GM12873 (cell line): ENCODE results near the gene MATCAP1.

ENCODE experiments used
- TF ChIP-seq, protein P1 (sequence below): IDR thresholded peaks from 2 replicates; pipeline ENCODE4 v1.5.1; 2012; ENCODE audit warnings: low read depth, mild to moderate bottlenecking, moderate library complexity, low read length, control low read depth; ENCODE audit not compliant: insufficient read depth; ENCODE audit errors: missing control alignments

The MATCAP1 gene

GRCh38 chr16:67149276-67150046, 34.3 kb downstream of the MATCAP1 start:
- TF ChIP-seq, protein P1, sequence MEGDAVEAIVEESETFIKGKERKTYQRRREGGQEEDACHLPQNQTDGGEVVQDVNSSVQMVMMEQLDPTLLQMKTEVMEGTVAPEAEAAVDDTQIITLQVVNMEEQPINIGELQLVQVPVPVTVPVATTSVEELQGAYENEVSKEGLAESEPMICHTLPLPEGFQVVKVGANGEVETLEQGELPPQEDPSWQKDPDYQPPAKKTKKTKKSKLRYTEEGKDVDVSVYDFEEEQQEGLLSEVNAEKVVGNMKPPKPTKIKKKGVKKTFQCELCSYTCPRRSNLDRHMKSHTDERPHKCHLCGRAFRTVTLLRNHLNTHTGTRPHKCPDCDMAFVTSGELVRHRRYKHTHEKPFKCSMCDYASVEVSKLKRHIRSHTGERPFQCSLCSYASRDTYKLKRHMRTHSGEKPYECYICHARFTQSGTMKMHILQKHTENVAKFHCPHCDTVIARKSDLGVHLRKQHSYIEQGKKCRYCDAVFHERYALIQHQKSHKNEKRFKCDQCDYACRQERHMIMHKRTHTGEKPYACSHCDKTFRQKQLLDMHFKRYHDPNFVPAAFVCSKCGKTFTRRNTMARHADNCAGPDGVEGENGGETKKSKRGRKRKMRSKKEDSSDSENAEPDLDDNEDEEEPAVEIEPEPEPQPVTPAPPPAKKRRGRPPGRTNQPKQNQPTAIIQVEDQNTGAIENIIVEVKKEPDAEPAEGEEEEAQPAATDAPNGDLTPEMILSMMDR: peak; percentile 1

- TF ChIP-seq, protein P1: no peak
Observed at GRCh38 chr16:67148656-67149275, 35.0 kb downstream of the MATCAP1 start.

DNA sequence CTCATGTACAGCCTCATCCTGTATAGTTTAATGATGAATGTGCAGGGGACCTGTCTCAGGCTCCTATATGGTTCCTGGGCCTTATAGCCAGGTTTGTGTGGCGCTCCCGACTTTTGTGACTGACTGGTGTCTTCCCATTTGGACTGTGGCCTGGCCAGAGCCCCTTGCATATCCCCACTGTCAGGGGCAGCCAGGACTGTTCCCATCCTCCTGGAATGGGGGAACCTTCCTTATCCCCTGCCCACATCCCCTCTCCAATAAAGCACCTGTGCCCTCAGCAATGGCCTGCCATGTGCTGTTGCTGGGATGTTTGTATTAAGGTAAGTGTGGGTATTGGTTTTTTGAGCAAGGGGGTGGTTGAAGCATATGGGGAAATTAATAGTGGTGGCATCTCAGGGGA, 35.5 kb downstream of the MATCAP1 start:
- TF ChIP-seq, protein P1: no peak

DNA sequence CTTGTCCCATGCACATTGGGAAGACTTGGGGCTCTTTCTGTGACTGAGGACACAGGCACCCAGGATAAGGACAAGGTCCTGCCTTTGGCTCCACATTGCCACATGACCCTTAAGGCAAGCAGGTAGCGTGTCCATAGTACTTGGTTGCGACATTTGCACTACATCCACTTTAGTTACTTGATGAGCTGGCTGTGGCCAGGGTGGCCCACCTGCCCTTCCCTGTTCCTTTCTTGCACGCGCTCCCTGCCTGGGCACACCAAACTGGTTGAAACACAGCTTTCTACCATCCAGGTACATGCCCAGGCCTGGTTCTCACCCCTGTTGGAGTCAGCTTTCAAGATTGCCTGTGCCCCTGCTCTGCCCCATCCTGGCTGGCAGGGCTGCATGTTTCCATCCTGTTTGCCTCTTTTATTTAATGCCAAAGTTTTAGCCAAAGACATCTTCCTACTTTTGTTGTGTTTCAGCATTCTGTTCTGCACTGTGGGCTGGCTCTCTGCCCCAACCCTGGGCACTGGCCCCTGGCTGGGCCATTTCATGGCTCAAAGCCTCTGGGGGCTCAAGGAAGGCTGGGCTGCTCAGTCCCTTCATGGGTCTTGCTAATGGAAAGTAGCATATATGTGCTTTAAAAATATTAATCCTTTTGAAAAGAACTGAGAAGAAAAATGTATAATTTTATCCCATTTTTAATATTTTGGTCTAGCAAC, 36.2 kb downstream of the MATCAP1 start:
- TF ChIP-seq, protein P1: no peak

DNA sequence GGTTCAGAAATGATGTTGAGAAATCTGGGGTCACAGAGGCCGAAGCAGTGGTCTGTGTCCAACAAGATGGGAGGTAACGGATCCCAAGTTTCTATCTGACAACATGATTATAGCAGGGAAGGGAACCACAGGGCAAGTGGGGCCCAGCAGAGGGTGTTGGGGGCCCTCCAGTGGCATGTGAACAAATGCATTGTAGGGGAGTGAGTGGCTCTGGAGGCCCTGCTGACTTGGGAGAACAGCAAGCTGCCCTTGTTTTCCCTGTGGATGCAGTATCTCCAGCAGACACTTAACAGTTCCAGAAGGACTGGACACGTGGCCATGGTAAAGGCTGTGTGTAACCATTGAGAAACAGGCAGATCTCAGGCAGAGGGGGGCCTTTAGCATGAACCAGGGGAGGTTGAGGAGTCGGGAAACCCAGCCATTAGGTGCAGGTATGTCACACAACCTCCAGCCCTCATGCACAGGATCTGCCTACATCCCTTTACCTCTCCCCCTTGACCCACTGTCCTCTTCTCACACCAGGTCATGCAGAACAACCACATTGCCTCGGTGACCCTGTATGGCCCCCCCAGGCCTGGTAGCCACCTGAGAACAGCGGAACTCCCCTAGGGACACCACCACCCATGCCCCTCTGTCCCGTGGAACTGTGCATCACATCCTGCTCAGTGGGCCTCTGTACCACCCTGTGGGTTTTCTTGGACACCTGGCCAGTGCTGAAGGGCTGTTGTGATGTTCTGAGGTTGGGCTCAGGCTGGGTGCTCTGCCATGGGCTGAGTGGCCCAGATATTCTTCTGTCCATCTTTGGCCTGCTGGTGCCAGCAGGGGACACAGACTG, 37.0 kb downstream of the MATCAP1 start:
- TF ChIP-seq, protein P1: no peak

DNA sequence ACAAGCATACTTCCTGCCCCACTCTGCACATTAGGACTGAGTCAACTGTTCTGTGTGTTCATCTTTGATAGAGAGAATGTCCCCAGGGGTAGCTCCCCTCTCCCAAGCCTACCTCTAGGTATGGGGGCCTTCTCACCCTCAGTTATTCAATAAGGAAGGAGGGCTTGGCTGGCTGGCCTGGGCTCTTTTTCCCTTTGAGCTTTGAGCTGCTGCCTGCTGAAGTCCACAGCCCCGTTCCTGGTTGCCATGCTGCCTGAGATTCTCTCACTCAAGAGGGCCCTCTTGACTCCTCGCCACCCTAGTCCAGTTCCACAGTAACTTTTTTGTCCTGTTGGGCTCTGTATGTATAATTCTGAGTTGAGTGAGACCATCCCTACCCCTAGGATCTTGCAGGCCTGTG, 38.0 kb downstream of the MATCAP1 start:
- TF ChIP-seq, protein P1: no peak
